ENCODE measurements around the gene GPR37. TPM values are rescaled to one million over a fixed set of nuclear protein-coding genes. Genes with fewer than 3 reads are reported as not detected.

Gene GPR37
- total RNA-seq, 1 experiment from 2014 or later = 1.3 TPM

- Histone ChIP-seq H3K27me3 (ENCODE audit: control insufficient read depth, insufficient read depth, low read length) (no peaks in the 10 kb centered on the region), H3K9me3 (ENCODE audit: control insufficient read depth, insufficient read depth, low read depth, low read length) (no peaks in the 10 kb centered on the region), H3K4me1 (ENCODE audit: control insufficient read depth, insufficient read depth, low read length) (no peaks in the 10 kb centered on the region), H3K27ac (ENCODE audit: low read length) (no peak overlapping the region), H3K36me3 (ENCODE audit: control insufficient read depth, insufficient read depth, low read length) (no peaks in the 10 kb centered on the region), H3K4me3 (ENCODE audit: low read depth in 2 of 2, low read length in 2 of 2) (no peak overlapping the region)
- intact Hi-C loops (cut with micrococcal nuclease; ENCODE audit: unreplicated experiment) = no loop called here
- in situ Hi-C loops (cut with HindIII; ENCODE audit: low pct_unique_long_range_greater_than_20kb, low sequenced_read_pairs) = no loop called here
- CTCF ChIA-PET = no interaction called here
- ATAC-seq = no peak
- POLR2A ChIA-PET = no interaction called here
- no peak for DNase-seq (ENCODE audit: low read depth, low spot score)
- no TSS peak for BruUV-seq (replicated peaks)
- TF ChIP-seq, protein P1, sequence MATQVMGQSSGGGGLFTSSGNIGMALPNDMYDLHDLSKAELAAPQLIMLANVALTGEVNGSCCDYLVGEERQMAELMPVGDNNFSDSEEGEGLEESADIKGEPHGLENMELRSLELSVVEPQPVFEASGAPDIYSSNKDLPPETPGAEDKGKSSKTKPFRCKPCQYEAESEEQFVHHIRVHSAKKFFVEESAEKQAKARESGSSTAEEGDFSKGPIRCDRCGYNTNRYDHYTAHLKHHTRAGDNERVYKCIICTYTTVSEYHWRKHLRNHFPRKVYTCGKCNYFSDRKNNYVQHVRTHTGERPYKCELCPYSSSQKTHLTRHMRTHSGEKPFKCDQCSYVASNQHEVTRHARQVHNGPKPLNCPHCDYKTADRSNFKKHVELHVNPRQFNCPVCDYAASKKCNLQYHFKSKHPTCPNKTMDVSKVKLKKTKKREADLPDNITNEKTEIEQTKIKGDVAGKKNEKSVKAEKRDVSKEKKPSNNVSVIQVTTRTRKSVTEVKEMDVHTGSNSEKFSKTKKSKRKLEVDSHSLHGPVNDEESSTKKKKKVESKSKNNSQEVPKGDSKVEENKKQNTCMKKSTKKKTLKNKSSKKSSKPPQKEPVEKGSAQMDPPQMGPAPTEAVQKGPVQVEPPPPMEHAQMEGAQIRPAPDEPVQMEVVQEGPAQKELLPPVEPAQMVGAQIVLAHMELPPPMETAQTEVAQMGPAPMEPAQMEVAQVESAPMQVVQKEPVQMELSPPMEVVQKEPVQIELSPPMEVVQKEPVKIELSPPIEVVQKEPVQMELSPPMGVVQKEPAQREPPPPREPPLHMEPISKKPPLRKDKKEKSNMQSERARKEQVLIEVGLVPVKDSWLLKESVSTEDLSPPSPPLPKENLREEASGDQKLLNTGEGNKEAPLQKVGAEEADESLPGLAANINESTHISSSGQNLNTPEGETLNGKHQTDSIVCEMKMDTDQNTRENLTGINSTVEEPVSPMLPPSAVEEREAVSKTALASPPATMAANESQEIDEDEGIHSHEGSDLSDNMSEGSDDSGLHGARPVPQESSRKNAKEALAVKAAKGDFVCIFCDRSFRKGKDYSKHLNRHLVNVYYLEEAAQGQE (IDR thresholded peaks at IDR 0.05; ENCODE audit: insufficient read depth in 1 of 2, low read depth in 2 of 2, low read length in 1 of 2) = no peak
- TF ChIP-seq POLR2AphosphoS5 (IDR thresholded peaks at IDR 0.05; ENCODE audit: low read depth, low read length) (no peak), TCF7L2 (IDR thresholded peaks at IDR 0.05; ENCODE audit: low read depth, low read length) (no peak), SIN3A (IDR thresholded peaks at IDR 0.05; ENCODE audit: borderline replicate concordance, insufficient read depth, low read depth, low read length) (no peak)
- TF ChIP-seq, protein P2, sequence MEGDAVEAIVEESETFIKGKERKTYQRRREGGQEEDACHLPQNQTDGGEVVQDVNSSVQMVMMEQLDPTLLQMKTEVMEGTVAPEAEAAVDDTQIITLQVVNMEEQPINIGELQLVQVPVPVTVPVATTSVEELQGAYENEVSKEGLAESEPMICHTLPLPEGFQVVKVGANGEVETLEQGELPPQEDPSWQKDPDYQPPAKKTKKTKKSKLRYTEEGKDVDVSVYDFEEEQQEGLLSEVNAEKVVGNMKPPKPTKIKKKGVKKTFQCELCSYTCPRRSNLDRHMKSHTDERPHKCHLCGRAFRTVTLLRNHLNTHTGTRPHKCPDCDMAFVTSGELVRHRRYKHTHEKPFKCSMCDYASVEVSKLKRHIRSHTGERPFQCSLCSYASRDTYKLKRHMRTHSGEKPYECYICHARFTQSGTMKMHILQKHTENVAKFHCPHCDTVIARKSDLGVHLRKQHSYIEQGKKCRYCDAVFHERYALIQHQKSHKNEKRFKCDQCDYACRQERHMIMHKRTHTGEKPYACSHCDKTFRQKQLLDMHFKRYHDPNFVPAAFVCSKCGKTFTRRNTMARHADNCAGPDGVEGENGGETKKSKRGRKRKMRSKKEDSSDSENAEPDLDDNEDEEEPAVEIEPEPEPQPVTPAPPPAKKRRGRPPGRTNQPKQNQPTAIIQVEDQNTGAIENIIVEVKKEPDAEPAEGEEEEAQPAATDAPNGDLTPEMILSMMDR (IDR thresholded peaks at IDR 0.05) = no peak
These were observed 27.8 kb downstream of the GPR37 start for GRCh38 chr7:124737760-124738300.

- intact Hi-C loops (cut with micrococcal nuclease; ENCODE audit: unreplicated experiment) = no loop called here
- POLR2A ChIA-PET = no interaction called here
- ATAC-seq = no peak
These were observed 37.0 kb downstream of the GPR37 start for GRCh38 chr7:124728610-124729009.

More at GRCh38 chr7:124728610-124729009, 37.0 kb downstream of the GPR37 start:
- H3K27ac ChIP-seq (ENCODE audit: low read length) = no peak overlapping the region
- no peaks in the 10 kb centered on the region for H3K36me3 ChIP-seq (ENCODE audit: control insufficient read depth, insufficient read depth, low read length)
- H3K9me3 ChIP-seq (ENCODE audit: control insufficient read depth, insufficient read depth, low read depth, low read length) = no peaks in the 10 kb centered on the region
- no TSS peak for BruUV-seq (replicated peaks)
- H3K4me3 ChIP-seq (ENCODE audit: low read depth in 2 of 2, low read length in 2 of 2) = no peak overlapping the region
- CTCF ChIA-PET = no interaction called here
- in situ Hi-C loops (cut with HindIII; ENCODE audit: low pct_unique_long_range_greater_than_20kb, low sequenced_read_pairs) = no loop called here
- H3K4me1 ChIP-seq (ENCODE audit: control insufficient read depth, insufficient read depth, low read length) = no peaks in the 10 kb centered on the region
- TF ChIP-seq SIN3A (IDR thresholded peaks at IDR 0.05; ENCODE audit: borderline replicate concordance, insufficient read depth, low read depth, low read length) = no peak
- TF ChIP-seq TCF7L2 (IDR thresholded peaks at IDR 0.05; ENCODE audit: low read depth, low read length) = no peak
- no peak for TF ChIP-seq POLR2AphosphoS5 (IDR thresholded peaks at IDR 0.05; ENCODE audit: low read depth, low read length)
- TF ChIP-seq, protein P2 (IDR thresholded peaks at IDR 0.05) = no peak
- TF ChIP-seq, protein P1 (IDR thresholded peaks at IDR 0.05; ENCODE audit: insufficient read depth in 1 of 2, low read depth in 2 of 2, low read length in 1 of 2) = no peak
- H3K27me3 ChIP-seq (ENCODE audit: control insufficient read depth, insufficient read depth, low read length) = no peaks in the 10 kb centered on the region
- no peak for DNase-seq (ENCODE audit: low read depth, low spot score)

All from Panc1 (cell line).